Measurements from ENCODE around the gene CCBE1.
"Not testable (repeated sequence)": the region's sequence is repeated elsewhere in the genome, so short reads cannot be mapped to it uniquely, and the experiment has no call there.

CCBE1 gene

GRCh38 chr18:59518705-59519104 is 178.5 kb downstream of the CCBE1 start:
- DNase-seq, result no peak

- no peak for DNase-seq
These were observed 179.6 kb downstream of the CCBE1 start for GRCh38 chr18:59517446-59518165.

DNA sequence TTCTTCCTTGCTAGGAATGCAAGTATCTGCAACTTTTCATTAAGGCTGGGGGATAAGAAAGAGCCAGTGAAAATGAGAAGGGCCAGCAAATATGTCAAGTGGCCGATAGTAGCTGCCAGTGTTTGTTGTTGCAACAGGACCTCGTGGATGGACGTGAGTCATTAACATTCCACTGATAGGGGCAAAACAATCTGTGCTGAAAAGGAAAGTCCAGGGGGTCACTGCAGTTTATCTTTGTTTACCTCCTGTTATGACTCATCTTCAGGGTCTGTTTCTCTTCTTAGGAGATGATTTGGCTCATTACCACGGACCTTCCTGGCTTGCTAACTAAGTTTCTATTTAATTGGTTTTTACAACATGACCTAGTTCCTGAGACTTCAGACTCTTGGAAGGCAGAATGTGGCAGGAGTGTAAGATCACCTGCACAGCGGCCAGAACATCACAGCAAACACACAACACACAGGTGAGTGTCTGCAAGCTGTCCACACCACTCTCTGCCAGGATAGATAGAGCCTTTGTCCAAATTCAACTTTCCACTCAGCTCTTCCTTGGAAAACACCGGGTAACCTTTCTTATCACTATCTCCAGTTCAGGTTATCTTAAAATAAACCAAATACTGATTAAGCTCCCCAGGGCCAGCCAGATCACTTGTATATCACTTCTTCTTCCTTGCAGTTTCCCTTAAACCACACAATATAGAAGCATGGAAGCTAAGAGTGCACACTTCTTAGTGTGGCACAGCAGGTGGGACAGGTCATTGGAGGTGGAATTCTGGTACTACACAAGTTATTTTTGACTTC is 180.7 kb downstream of the CCBE1 start:
- no peak for DNase-seq

DNA sequence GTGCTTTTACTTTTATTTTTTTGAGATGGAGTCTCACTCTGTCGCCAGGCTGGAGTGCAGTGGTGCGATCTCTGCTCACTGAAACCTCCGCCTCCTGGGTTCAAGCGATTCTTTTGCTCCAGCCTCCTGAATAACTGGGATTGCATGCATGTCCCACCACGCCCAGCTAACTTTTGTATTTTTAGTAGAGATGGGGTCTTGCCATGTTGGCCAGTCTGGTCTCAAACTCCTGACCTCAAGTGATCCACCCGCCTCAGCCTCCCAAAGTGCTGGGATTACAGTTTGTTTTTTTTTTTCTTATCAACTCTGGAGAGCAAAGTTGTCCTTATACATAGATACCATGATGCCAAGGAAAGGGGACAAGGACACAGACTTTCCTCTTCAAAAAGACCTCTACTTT is 181.3 kb downstream of the CCBE1 start:
- not testable (repeated sequence) for DNase-seq

DNA sequence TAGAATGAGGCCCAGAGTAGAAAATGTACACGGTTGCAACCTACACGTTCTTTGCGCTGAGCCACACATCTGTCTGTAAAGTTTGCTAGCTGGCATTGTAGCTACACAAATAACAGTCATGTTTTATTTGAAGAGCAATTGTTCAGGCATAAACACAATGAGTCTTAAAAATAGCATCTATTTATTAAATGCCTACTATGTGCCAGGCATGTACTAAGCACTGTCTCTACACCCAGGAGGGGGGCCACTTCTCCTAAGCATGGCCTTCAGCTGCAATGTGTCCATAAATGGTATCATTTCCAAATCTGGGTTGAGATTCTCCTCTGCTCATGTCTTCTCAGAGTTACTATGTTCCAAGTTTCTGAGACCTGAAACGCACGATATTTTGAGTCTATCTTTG is 182.1 kb downstream of the CCBE1 start:
- DNase-seq, result no peak

DNA sequence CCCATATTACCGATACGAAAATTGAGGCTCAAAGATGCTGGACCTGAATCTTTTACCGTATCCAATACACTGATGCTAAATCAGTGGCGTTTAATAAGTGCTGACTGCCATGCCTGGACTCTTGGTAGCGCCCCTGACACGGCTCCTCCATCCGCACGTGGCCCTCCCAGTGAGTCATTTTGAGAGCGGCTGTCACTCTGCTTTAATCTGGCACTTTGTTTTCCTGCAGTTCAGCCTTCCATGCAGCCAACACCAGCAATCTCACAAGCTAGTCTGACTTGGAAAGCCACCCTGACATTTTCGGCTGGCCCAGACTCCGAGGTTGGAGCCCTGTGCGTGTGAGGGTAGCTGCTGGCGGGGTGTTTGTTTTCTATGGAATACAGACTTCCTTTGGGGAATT is 183.0 kb downstream of the CCBE1 start:
- no peak for DNase-seq

DNA sequence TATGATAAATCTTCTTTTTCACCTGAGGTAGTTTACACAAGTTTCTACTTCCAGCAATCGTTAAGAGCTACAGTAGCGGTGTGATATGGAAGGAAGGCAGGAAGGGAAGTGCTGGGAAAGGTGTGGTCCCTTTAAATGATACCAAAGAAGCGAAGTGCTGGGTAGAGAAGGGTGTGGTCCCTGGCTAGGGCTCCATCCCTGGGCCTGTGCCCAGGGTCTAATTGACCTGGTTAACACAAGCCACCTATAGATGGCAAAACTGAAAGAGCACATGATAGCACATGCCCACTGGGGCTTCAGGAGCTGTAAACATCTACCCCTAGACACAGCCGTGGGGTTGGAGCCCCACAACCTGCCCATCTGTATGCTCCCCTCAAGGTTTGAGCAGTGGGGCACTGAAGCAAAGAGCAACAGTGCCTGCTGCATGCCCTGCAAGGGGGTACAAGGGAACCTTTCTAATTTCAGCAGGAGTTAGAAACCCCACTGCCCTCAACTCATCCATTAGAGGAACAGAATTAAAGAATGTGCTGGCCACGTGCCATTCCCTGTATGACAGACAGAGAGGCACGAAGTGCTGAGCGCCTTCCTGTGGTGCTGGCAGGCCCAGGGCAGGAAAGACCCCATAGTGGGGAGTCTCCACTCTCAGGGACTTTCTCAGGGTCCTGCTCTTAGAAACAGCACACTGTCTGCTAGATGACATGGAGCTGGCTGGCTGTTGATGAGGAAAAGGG is 185.0 kb downstream of the CCBE1 start:
- no peak for DNase-seq

DNA sequence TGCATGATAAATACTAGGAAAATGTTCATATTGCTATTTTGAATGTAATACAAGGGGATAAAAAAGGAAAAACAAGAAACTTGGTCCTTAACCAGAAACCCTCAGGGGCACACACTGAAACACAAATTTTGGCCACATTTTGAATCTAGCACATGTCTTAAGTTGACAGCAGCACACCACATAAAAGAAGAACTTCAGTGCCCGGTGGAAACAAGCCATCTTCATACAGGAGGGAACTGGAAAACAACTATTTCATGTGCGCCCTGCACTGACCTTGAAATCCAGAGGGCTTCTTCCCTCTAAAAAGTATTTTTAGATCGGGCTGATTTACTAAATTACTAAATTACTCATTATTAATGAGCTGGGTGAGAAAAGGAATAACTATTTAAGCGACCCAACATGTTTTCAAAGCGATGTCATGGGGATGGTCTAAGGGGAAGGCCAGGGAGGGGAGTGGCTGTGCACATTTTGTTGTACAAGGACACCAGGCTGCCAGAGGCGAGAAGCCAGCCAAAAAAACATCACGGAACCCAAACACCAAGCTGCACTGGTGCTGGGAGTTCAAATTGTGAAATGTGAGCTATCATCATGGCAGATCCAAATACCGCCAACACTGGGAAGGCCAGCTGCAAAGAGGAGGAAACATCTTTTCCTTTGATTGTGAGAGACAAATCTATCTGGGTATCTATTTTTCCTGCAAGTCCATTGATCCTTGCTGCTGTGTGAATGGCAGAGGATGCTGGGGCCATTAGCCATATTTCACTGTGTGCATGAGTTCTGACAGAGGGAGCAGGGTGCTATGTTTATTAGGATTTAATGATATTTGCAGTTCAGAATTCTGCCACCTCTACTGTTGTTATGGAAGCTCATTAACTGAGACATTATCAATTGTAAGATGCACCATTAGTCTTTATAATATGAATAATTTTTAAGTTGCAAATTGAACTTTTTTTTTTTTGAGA is 187.5 kb downstream of the CCBE1 start:
- no peak for DNase-seq

DNA sequence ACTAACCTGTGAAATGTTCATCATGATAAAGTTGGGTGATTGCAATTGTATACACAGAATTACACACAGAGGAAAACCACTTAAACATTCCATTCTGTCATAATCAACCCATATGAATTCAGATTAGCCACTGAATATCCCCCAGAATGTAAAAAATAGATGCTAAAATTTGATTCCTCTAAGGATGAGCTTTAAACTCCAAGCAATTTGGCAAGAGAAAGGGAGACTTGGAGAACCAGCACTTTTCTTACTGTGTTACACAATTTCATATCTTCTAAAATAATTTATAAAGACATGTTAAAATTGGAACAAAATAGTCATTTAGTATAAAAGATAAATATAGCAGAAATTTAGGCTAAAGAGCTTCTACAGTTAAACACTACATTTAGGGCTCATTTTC is 191.9 kb downstream of the CCBE1 start:
- DNase-seq, result no peak

GRCh38 chr18:59502274-59503175 is 194.7 kb downstream of the CCBE1 start:
- DNase-seq, result no peak

DNA sequence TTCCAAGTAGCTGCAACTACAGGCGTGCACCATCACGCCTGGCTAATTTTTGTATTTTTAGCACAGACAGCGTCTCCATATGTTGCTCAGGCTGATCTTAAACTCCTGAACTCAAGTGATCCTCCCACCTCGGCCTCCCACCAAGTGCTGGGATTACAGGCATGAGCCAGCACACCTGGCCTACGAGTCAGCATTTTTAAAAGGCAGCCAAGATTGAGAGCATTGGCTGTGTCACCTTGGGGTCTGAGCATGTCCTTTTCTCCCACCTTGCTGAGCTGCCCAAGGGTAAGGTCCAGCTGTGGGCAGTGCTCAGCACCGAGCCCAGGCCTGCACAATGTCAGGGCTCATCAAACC is 195.3 kb downstream of the CCBE1 start:
- DNase-seq, result no peak

DNA sequence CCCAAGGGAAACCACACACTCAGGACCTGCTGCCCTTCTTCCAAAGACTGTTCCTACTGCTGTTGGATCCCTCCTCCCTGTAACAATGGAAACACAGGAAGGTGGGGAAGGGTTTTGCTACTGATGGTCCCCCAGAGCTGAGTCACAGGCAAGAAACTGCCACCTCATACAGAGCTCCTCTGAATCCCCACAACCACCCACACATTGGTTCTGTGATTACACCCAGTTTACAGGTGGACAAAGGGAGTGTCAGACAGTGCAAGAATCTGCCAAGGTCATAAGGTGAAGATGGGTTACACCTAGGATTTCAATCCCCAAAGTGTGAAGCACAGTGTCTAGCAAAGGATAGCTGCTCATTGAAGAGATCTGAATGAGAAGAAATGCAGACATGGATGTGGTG is 196.5 kb downstream of the CCBE1 start:
- DNase-seq, result no peak

DNA sequence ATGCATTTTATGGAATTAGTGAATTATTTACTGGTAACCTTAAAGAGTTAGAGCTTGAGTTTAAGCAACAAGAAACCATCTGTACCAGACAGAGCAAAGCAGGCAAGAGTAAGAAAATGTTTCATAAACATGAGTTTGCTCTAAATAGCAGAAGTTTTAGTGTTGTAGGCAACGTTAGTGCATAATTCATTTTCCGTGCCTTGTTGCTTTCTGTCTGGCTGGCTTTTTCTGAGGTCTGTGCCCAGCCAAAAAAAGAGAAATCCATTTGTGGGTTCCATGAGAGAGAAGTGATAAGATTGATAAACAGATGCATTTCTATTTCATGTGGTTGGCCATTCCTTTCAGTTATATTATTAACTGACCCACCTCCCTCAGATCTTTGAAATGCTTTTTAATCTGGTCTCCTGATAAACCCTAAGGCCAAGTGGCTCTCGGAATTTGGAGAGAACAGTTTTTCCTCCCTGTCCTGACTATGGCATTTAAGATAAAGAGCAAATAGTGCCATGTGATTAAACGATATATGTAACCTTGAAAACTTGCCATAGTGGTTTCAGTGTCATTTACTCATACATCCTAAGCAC is 198.6 kb downstream of the CCBE1 start:
- no peak for DNase-seq

- no peak for DNase-seq
These were observed 204.3 kb downstream of the CCBE1 start for GRCh38 chr18:59492756-59493421.

DNA sequence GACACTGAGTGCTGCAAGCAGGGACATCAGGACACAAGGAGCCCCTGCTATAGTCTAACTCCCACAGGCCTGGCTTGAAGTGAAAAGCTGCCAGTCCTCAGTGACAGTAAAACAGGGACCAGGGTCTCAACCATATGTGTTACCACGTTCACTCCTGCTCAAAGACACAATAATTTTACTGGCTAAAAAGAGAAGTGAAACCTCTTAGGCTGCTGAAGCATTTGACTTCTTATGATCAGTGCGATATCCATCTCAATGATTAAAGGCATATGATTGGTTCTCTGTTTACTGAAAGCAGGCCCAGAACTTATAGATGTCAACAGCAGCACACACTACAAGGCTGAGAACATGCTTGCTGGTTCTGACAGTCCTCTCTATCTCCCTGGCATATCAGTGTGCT is 208.3 kb downstream of the CCBE1 start:
- no peak for DNase-seq

DNA sequence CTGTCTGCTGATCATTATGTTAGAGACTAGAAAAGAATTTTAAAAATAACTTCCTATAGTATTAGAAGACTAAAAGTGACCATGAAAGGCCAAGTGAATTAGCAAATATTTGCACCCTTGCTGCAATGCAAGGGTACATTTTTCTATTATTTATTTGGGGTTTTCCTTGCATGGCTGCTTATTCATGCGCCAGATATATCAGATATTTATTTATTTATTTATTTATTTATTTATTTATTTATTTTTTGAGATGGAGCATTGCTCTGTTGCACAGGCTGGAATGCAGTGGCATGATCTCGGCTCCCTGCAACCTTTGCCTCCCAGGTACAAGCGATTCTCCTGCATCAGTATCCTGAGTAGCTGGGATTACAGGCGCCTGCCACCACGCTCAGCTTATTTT is 211.8 kb downstream of the CCBE1 start:
- no peak for DNase-seq

GRCh38 chr18:59484561-59485328 is 212.5 kb downstream of the CCBE1 start:
- no peak for DNase-seq

DNA sequence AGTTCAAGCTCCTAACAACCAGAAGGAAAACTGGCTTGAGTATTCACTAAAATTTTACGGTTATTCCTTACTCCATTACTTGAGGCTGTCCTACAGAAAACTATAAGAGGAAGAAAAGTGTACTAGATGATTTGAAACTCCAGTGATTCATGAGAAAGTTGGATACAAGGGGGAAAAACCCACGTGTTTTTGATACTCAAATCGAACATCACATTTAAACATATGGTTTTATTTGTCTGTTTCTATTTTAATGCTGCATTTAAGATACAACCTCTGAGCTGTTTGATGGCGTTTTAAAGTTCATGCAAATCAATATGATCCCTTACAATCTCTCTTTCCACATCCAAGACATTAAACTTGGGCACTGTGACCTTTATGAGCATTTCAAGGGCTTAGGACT is 213.1 kb downstream of the CCBE1 start:
- DNase-seq, result no peak

GRCh38 chr18:59481436-59481835 is 215.8 kb downstream of the CCBE1 start:
- no peak for DNase-seq

- no peak for DNase-seq
These were observed 217.4 kb downstream of the CCBE1 start for GRCh38 chr18:59479776-59480175.
